ENCODE data around the gene GOLGA8K. TPM values are rescaled to one million over a fixed set of nuclear protein-coding genes. Genes with fewer than 3 reads are reported as not detected.
"Not testable (repeated sequence)": the region's sequence is repeated elsewhere in the genome, so short reads cannot be mapped to it uniquely, and the experiment has no call there.

Gene GOLGA8K
- total RNA-seq, 1 experiment from 2014 or later: not detected

GRCh38 chr15:32352748-32353147 lies 50.3 kb downstream of the GOLGA8K start:
- DNase-seq (ENCODE audit: low read depth): not testable (repeated sequence)

GRCh38 chr15:32350563-32351220 lies 52.4 kb downstream of the GOLGA8K start:
- not testable (repeated sequence) for DNase-seq (ENCODE audit: low read depth)

GRCh38 chr15:32347037-32347436 lies 56.1 kb downstream of the GOLGA8K start:
- not testable (repeated sequence) for DNase-seq (ENCODE audit: low read depth)

- not testable (repeated sequence) for DNase-seq (ENCODE audit: low read depth)
Observed at GRCh38 chr15:32345978-32346547, 57.0 kb downstream of the GOLGA8K start.

GRCh38 chr15:32343921-32344320 lies 59.2 kb downstream of the GOLGA8K start:
- not testable (repeated sequence) for DNase-seq (ENCODE audit: low read depth)

Other genes starting within 250 kb of the GOLGA8K start
- 0.07 and 0.12 TPM in 2 replicates for gene GOLGA8O, start 52.3 kb upstream of the GOLGA8K start, total RNA-seq (2014; rRNA removed; shearing (Covaris generic))
- gene GOLGA8N, start 190.2 kb upstream of the GOLGA8K start, total RNA-seq (2014; rRNA removed; shearing (Covaris generic)): 0.15 and 0.49 TPM in 2 replicates
- 34.8 and 36.1 TPM in 2 replicates for gene ARHGAP11A, start 212.2 kb upstream of the GOLGA8K start, total RNA-seq (2014; rRNA removed; shearing (Covaris generic))
- 67.9 and 75.2 TPM in 2 replicates for gene SCG5, start 238.4 kb upstream of the GOLGA8K start, total RNA-seq (2014; rRNA removed; shearing (Covaris generic))